Stomach (tissue), 4 donors: ENCODE data around the gene BCAS3.

ENCODE experiments used
- POLR2AphosphoS5 ChIP-seq, 3 donors: sonication (generic); formaldehyde crosslinking; IDR thresholded peaks; one replicate each; pipeline ENCODE4 v1.6.1; 2016; ENCODE audit warnings: antibody characterized with exemption in 3 of 3
- TF ChIP-seq, protein P1 (sequence below), 7 experiments: fragments of 450-650 bp in 4 of 7; fragments of 200-600 bp in 3 of 7; sonication (generic) in 3 of 7; IDR thresholded peaks; one replicate each; pipeline ENCODE4 v1.5.1; 2016 to 2019; ENCODE audit warnings: antibody characterized with exemption in 7 of 7, control low read depth in 2 of 7, mild to moderate bottlenecking in 1 of 7

GRCh38 chr17:60862482-60862881 is 184.8 kb downstream of the BCAS3 start:
- TF ChIP-seq, protein P1, sequence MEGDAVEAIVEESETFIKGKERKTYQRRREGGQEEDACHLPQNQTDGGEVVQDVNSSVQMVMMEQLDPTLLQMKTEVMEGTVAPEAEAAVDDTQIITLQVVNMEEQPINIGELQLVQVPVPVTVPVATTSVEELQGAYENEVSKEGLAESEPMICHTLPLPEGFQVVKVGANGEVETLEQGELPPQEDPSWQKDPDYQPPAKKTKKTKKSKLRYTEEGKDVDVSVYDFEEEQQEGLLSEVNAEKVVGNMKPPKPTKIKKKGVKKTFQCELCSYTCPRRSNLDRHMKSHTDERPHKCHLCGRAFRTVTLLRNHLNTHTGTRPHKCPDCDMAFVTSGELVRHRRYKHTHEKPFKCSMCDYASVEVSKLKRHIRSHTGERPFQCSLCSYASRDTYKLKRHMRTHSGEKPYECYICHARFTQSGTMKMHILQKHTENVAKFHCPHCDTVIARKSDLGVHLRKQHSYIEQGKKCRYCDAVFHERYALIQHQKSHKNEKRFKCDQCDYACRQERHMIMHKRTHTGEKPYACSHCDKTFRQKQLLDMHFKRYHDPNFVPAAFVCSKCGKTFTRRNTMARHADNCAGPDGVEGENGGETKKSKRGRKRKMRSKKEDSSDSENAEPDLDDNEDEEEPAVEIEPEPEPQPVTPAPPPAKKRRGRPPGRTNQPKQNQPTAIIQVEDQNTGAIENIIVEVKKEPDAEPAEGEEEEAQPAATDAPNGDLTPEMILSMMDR (IDR thresholded peaks at IDR 0.05): no peak
- no peak for TF ChIP-seq POLR2AphosphoS5 (IDR thresholded peaks at IDR 0.05)
